ENCODE data around the gene RPS6KA3. TPM values are rescaled to one million over a fixed set of nuclear protein-coding genes. Genes with fewer than 3 reads are reported as not detected.

Gene RPS6KA3
- total and polyA plus RNA-seq, 2 of the 8 experiments (the other 6 are each of a cell fraction or from before 2014, with no cell fraction given) = 7.1 to 13.0 TPM

- TF ChIP-seq HDAC2 (IDR thresholded peaks at IDR 0.05; ENCODE audit: borderline replicate concordance in 1 of 2, low read depth in 2 of 2, low read length in 2 of 2) (no peak), ATF2 (IDR thresholded peaks at IDR 0.05; ENCODE audit: low read length) (no peak), TBP (IDR thresholded peaks at IDR 0.05; ENCODE audit: low read depth, low read length) (no peak), CTBP2 (IDR thresholded peaks at IDR 0.05; ENCODE audit: borderline replicate concordance, insufficient read depth, insufficient read length, low read length) (no peak), SIRT6 (IDR thresholded peaks at IDR 0.05; ENCODE audit: low read length) (no peak), MAX (IDR thresholded peaks at IDR 0.05) (no peak), CBX8 (IDR thresholded peaks at IDR 0.05; ENCODE audit: borderline replicate concordance, low read depth, low read length) (no peak)
Measured at GRCh38 chrX:20260885-20261284, 5.8 kb downstream of the RPS6KA3 start (continued).
